ENCODE results near the gene FTO. TPM values are rescaled to one million over a fixed set of nuclear protein-coding genes. Genes with fewer than 3 reads are reported as not detected.
A peak's percentile ranks its signal among the peaks of the same experiment; 100 is the strongest.

Gene FTO
- total RNA-seq: 100 to 1,000 TPM in 8 of 9 donors, 10 to 100 TPM in 1; 97.1 to 310 (median 167) TPM
- 100 to 1,000 TPM in 1 of 3 donors, 10 to 100 TPM in 2; 17.8 to 102 (median 20.7) TPM for polyA plus RNA-seq
- long read RNA-seq, donor 1, full-length matches to known transcripts: 4 of 4 reads
- long read RNA-seq, donor 1, partial matches to known transcripts: 0 of 4 reads
- long read RNA-seq, donor 1, other reads (novel, unspliced or antisense): 0 of 4 reads
- long read RNA-seq, donor 2, full-length matches to known transcripts: 2 of 2 reads
- long read RNA-seq, donor 2, partial matches to known transcripts: 0 of 2 reads
- long read RNA-seq, donor 2, other reads (novel, unspliced or antisense): 0 of 2 reads
- long read RNA-seq, donor 3, full-length matches to known transcripts: 5 of 5 reads
- long read RNA-seq, donor 3, partial matches to known transcripts: 0 of 5 reads
- long read RNA-seq, donor 3, other reads (novel, unspliced or antisense): 0 of 5 reads
- long read RNA-seq, donor 4, full-length matches to known transcripts: 2 of 11 reads
- long read RNA-seq, donor 4, partial matches to known transcripts: 1 of 11 reads
- long read RNA-seq, donor 4, other reads (novel, unspliced or antisense): 8 of 11 reads
- long read RNA-seq, donor 5, full-length matches to known transcripts: 15 of 24 reads
- long read RNA-seq, donor 5, partial matches to known transcripts: 2 of 24 reads
- long read RNA-seq, donor 5, other reads (novel, unspliced or antisense): 7 of 24 reads
- long read RNA-seq, donor 6, full-length matches to known transcripts: 8 of 16 reads
- long read RNA-seq, donor 6, partial matches to known transcripts: 4 of 16 reads
- long read RNA-seq, donor 6, other reads (novel, unspliced or antisense): 4 of 16 reads
- long read RNA-seq, donor 7: 0 reads
- long read RNA-seq, donor 8, full-length matches to known transcripts: 13 of 13 reads
- long read RNA-seq, donor 8, partial matches to known transcripts: 0 of 13 reads
- long read RNA-seq, donor 8, other reads (novel, unspliced or antisense): 0 of 13 reads
- long read RNA-seq, donor 9, full-length matches to known transcripts: 7 of 7 reads
- long read RNA-seq, donor 9, partial matches to known transcripts: 0 of 7 reads
- long read RNA-seq, donor 9, other reads (novel, unspliced or antisense): 0 of 7 reads
- long read RNA-seq, donor 10, full-length matches to known transcripts: 4 of 4 reads
- long read RNA-seq, donor 10, partial matches to known transcripts: 0 of 4 reads
- long read RNA-seq, donor 10, other reads (novel, unspliced or antisense): 0 of 4 reads

DNA sequence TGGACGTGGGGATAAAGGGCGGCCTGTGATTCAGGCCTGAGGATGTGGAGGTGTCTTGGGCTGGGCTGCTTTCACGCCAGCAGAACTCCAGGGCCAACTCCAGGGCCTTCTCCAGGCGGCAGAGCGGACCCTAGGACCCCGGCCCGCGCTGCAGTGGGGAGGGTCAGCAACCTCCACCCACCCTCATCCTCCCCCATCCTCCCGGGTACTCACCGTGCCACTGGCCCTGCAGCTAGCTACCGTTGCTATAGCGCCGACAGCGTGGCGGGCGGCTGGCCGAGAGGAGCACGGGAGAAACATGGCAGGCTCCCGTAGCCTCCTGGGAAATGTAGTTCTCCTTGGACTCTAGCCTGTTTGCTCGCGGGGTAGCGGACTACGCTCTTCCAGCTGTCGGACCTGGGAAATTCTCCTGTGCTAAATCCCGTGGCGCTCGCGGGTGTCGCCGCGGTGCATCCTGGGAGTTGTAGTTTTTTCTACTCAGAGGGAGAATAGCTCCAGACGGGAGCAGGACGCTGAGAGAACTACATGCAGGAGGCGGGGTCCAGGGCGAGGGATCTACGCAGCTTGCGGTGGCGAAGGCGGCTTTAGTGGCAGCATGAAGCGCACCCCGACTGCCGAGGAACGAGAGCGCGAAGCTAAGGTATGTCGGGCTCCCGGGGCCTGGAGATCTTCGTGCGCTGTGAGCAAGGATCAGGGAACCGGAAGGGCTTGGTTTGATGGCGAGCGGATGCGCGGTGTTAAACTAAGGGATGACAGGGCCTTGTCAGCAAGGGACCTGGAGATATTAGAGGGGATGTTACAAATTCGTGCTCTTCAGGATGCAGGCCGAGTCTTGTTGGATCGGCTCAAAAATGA lies at the start of gene FTO, which contains the start of gene RPGRIP1L:
Gene FTO, plus strand, starts transcription at position 567 of the 855 bp plus-strand sequence.
Gene RPGRIP1L, minus strand, starts transcription at position 270 of the 855 bp plus-strand sequence. CDS start 3,136 bp downstream, outside the sequence.
- H3K27me3 ChIP-seq: no peaks in the 10 kb centered on the region
- H3K4me3 ChIP-seq: peak within 1 kb of the TSS; percentile 38 to 76 (median 64)
- WGBS, 4 donors: 0% methylated on average over 35 to 57 of the region's 57 CpGs
- peak; percentile 99 to 100 (median 99) for DNase-seq
- no peaks in the 10 kb centered on the region for H3K36me3 ChIP-seq (replicated peaks in 1 of 2)
- H3K27ac ChIP-seq: peak within 1 kb of the TSS in 4 of 5 donors; percentile 60 to 81 (median 68)
- intact Hi-C loops (cut with DNase I): no loop called here
- no peaks in the 10 kb centered on the region for H3K9me3 ChIP-seq (replicated peaks in 1 of 3)
- TF ChIP-seq, protein P1, sequence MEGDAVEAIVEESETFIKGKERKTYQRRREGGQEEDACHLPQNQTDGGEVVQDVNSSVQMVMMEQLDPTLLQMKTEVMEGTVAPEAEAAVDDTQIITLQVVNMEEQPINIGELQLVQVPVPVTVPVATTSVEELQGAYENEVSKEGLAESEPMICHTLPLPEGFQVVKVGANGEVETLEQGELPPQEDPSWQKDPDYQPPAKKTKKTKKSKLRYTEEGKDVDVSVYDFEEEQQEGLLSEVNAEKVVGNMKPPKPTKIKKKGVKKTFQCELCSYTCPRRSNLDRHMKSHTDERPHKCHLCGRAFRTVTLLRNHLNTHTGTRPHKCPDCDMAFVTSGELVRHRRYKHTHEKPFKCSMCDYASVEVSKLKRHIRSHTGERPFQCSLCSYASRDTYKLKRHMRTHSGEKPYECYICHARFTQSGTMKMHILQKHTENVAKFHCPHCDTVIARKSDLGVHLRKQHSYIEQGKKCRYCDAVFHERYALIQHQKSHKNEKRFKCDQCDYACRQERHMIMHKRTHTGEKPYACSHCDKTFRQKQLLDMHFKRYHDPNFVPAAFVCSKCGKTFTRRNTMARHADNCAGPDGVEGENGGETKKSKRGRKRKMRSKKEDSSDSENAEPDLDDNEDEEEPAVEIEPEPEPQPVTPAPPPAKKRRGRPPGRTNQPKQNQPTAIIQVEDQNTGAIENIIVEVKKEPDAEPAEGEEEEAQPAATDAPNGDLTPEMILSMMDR (IDR thresholded peaks at IDR 0.05): peak in 2 of 6 experiments; percentile 9 to 20
- peak; percentile 19 to 58 for TF ChIP-seq POLR2A (IDR thresholded peaks at IDR 0.05)
- H3K4me1 ChIP-seq (replicated peaks in 1 of 2): peaks cover 10 to 28% of the 10 kb centered on the region in 2 donors

DNA sequence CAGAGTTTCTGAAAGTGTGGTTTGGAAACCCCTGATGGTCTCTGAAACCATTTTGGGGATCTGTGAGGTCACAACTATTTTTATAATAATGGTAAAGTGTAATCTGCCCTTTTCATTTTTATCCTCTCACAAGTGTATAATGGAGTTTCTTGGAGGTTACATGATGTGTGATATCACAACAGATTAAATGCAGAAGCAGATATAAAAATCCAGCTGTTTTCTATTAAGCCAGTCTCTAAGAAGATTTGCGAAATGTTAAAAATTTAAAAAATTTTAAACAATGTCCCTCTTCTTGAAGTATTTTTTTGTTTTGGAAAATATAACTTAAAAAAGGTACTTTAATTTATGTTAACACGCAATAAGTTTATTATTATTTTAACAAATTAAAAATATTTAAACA lies 49.0 kb upstream of the FTO start:
- H3K27me3 ChIP-seq: no peaks in the 10 kb centered on the region
- DNase-seq: no peak
- H3K9me3 ChIP-seq (replicated peaks in 1 of 3): no peaks in the 10 kb centered on the region
- H3K27ac ChIP-seq: no peak overlapping the region
- no peak for TF ChIP-seq POLR2A (IDR thresholded peaks at IDR 0.05)
- TF ChIP-seq, protein P1 (IDR thresholded peaks at IDR 0.05): no peak
- H3K4me3 ChIP-seq: no peak overlapping the region
- intact Hi-C loops (cut with DNase I): no loop called here
- no peaks in the 10 kb centered on the region for H3K36me3 ChIP-seq (replicated peaks in 1 of 2)
- no peaks in the 10 kb centered on the region for H3K4me1 ChIP-seq (replicated peaks in 1 of 2)
- 96 to 99% (median 98%) methylated on average over 2 of the region's 2 CpGs for WGBS, 4 donors

DNA sequence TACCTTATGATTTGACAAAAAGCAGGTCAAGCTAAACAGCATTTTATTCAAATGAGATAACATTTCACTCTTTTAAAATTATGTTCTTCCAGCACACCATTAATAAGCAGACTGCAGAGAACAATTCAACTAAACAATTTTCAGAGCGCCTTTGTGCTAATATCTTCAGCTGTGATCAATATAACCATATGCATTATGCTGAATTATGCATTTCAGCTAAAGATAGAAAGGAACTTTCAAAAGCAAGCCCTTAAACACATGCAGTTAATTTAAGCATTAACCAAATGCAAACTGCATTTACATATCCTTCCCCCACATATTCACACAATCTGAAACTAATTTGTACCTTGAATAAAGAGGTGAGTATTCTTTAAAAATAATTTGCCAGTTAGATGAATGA lies 41.9 kb upstream of the FTO start:
- DNase-seq: no peak
- H3K4me3 ChIP-seq: no peak overlapping the region
- TF ChIP-seq POLR2A (IDR thresholded peaks at IDR 0.05): no peak
- TF ChIP-seq, protein P1 (IDR thresholded peaks at IDR 0.05): no peak
- H3K4me1 ChIP-seq (replicated peaks in 1 of 2): no peaks in the 10 kb centered on the region
- WGBS, 4 donors: 93 to 100% (median 95%) methylated on average over 1 of the region's 1 CpG
- no peaks in the 10 kb centered on the region for H3K27me3 ChIP-seq
- no peaks in the 10 kb centered on the region for H3K9me3 ChIP-seq (replicated peaks in 1 of 3)
- H3K27ac ChIP-seq: no peak overlapping the region
- no peaks in the 10 kb centered on the region for H3K36me3 ChIP-seq (replicated peaks in 1 of 2)
- intact Hi-C loops (cut with DNase I): no loop called here

Data from adrenal gland (tissue), 19 donors.